ENCODE measurements around the gene GMNC.

The GMNC gene

GRCh38 chr3:190862209-190863118 is at the start of gene GMNC:
GMNC (minus strand) TSS chr3:190862694; CDS start chr3:190862615, 79 bp downstream.
- H3K9me3 ChIP-seq (ENCODE audit: low read length), result no peaks in the 10 kb centered on the region
- no peak for TF ChIP-seq CTCF (IDR thresholded peaks at IDR 0.05; ENCODE audit: low read length)
- TF ChIP-seq EZH2 (IDR thresholded peaks at IDR 0.05; ENCODE audit: borderline replicate concordance, low read length), result no peak
- no peak within 1 kb of the TSS for H3K27ac ChIP-seq (ENCODE audit: low read depth, low read length, poor library complexity, severe bottlenecking)
- H2AFZ ChIP-seq (ENCODE audit: low read length), result no peak within 1 kb of the TSS
- no peaks in the 10 kb centered on the region for H3K9me2 ChIP-seq (ENCODE audit: low read depth, low read length)
- no peaks in the 10 kb centered on the region for H3K36me3 ChIP-seq (ENCODE audit: insufficient read depth, low read length)
- no peaks in the 10 kb centered on the region for H3K4me1 ChIP-seq (ENCODE audit: insufficient read depth, low read length, severe bottlenecking)
- H3K4me3 ChIP-seq (ENCODE audit: low read depth, low read length, poor library complexity, severe bottlenecking), result no peak within 1 kb of the TSS
- no peaks in the 10 kb centered on the region for H3F3A ChIP-seq (ENCODE audit: insufficient read depth, low read length)
- H3K4me2 ChIP-seq (ENCODE audit: low read length), result no peak within 1 kb of the TSS
- no peaks in the 10 kb centered on the region for H3K27me3 ChIP-seq (ENCODE audit: insufficient read depth, low read length)
- no peaks in the 10 kb centered on the region for H3K79me2 ChIP-seq (ENCODE audit: insufficient read depth, low read length)
- H4K20me1 ChIP-seq (ENCODE audit: insufficient read depth, low read length), result no peaks in the 10 kb centered on the region
- H3K9ac ChIP-seq (ENCODE audit: low read length), result no peak within 1 kb of the TSS

GRCh38 chr3:190911382-190911781 is 48.9 kb upstream of the GMNC start:
- H3K4me1 ChIP-seq (ENCODE audit: insufficient read depth, low read length, severe bottlenecking), result no peaks in the 10 kb centered on the region
- TF ChIP-seq EZH2 (IDR thresholded peaks at IDR 0.05; ENCODE audit: borderline replicate concordance, low read length) (no peak), CTCF (IDR thresholded peaks at IDR 0.05; ENCODE audit: low read length) (no peak)
- no peak overlapping the region for H3K4me2 ChIP-seq (ENCODE audit: low read length)

GRCh38 chr3:190909908-190910307 is 47.4 kb upstream of the GMNC start:
- H3K27me3 ChIP-seq (ENCODE audit: insufficient read depth, low read length), result no peaks in the 10 kb centered on the region
- no peaks in the 10 kb centered on the region for H4K20me1 ChIP-seq (ENCODE audit: insufficient read depth, low read length)
- H2AFZ ChIP-seq (ENCODE audit: low read length), result no peak overlapping the region
- H3F3A ChIP-seq (ENCODE audit: insufficient read depth, low read length), result no peaks in the 10 kb centered on the region
- no peaks in the 10 kb centered on the region for H3K79me2 ChIP-seq (ENCODE audit: insufficient read depth, low read length)
- H3K4me3 ChIP-seq (ENCODE audit: low read depth, low read length, poor library complexity, severe bottlenecking), result no peak overlapping the region
- no peaks in the 10 kb centered on the region for H3K9me3 ChIP-seq (ENCODE audit: low read length)
- no peak overlapping the region for H3K27ac ChIP-seq (ENCODE audit: low read depth, low read length, poor library complexity, severe bottlenecking)
- H3K4me2 ChIP-seq (ENCODE audit: low read length), result no peak overlapping the region
- H3K9me2 ChIP-seq (ENCODE audit: low read depth, low read length), result no peaks in the 10 kb centered on the region
- no peak for TF ChIP-seq EZH2 (IDR thresholded peaks at IDR 0.05; ENCODE audit: borderline replicate concordance, low read length)
- TF ChIP-seq CTCF (IDR thresholded peaks at IDR 0.05; ENCODE audit: low read length), result no peak
- no peaks in the 10 kb centered on the region for H3K36me3 ChIP-seq (ENCODE audit: insufficient read depth, low read length)
- H3K4me1 ChIP-seq (ENCODE audit: insufficient read depth, low read length, severe bottlenecking), result no peaks in the 10 kb centered on the region
- H3K9ac ChIP-seq (ENCODE audit: low read length), result no peak overlapping the region

More at GRCh38 chr3:190911382-190911781, 48.9 kb upstream of the GMNC start:
- no peaks in the 10 kb centered on the region for H3K36me3 ChIP-seq (ENCODE audit: insufficient read depth, low read length)
- no peaks in the 10 kb centered on the region for H4K20me1 ChIP-seq (ENCODE audit: insufficient read depth, low read length)
- no peaks in the 10 kb centered on the region for H3K27me3 ChIP-seq (ENCODE audit: insufficient read depth, low read length)
- no peaks in the 10 kb centered on the region for H3K9me3 ChIP-seq (ENCODE audit: low read length)
- no peaks in the 10 kb centered on the region for H3K79me2 ChIP-seq (ENCODE audit: insufficient read depth, low read length)
- H3K4me3 ChIP-seq (ENCODE audit: low read depth, low read length, poor library complexity, severe bottlenecking), result no peak overlapping the region
- no peak overlapping the region for H3K9ac ChIP-seq (ENCODE audit: low read length)
- no peaks in the 10 kb centered on the region for H3F3A ChIP-seq (ENCODE audit: insufficient read depth, low read length)
- no peak overlapping the region for H3K27ac ChIP-seq (ENCODE audit: low read depth, low read length, poor library complexity, severe bottlenecking)
- no peak overlapping the region for H2AFZ ChIP-seq (ENCODE audit: low read length)
- H3K9me2 ChIP-seq (ENCODE audit: low read depth, low read length), result no peaks in the 10 kb centered on the region

Measured in OCI-LY1 (cell line).